ENCODE results near the gene NRXN3. TPM values are rescaled to one million over a fixed set of nuclear protein-coding genes. Genes with fewer than 3 reads are reported as not detected.

NRXN3 gene
- total RNA-seq, 1 experiment from 2014 or later = not detected

DNA sequence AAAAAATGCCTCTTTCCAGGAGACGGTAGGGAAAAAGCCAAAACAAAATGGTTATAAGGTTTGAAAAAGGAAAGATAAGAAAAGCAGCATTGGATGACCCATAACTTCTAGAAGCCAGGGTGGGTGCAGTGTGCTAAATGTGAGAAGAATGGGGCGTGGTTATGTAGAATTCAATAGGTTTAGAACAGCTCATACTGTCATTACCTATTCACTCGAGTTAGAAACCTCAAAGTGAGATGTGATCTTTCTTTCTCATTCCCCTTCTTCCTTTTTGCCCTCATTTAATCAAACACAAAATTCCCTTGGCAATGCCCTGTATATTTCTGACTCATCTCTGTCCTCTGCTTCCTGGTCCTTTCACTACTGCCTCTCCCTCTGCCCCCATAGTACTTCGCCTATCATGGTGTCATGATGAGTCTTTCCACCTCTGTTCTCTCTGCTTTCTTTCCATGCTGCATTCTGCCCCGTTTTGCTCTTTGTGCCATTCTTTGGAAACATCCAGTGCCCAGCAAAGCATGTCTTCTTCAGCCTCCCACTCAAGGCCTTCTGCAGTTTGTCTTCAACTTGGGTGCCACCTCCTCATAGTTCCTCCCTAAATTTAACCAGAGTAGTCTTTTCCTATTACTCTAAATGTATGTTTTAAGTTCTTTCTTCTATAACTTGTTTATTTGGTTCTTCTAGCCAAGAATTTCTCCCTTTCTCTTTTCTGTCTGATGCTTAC lies 496.3 kb downstream of the NRXN3 start:
- intact Hi-C loops (cut with micrococcal nuclease; ENCODE audit: unreplicated experiment) = no loop called here
- no TSS peak for BruUV-seq (replicated peaks)
- in situ Hi-C loops (cut with HindIII; ENCODE audit: low pct_unique_long_range_greater_than_20kb, low sequenced_read_pairs) = no loop called here
- TF ChIP-seq, protein P1, sequence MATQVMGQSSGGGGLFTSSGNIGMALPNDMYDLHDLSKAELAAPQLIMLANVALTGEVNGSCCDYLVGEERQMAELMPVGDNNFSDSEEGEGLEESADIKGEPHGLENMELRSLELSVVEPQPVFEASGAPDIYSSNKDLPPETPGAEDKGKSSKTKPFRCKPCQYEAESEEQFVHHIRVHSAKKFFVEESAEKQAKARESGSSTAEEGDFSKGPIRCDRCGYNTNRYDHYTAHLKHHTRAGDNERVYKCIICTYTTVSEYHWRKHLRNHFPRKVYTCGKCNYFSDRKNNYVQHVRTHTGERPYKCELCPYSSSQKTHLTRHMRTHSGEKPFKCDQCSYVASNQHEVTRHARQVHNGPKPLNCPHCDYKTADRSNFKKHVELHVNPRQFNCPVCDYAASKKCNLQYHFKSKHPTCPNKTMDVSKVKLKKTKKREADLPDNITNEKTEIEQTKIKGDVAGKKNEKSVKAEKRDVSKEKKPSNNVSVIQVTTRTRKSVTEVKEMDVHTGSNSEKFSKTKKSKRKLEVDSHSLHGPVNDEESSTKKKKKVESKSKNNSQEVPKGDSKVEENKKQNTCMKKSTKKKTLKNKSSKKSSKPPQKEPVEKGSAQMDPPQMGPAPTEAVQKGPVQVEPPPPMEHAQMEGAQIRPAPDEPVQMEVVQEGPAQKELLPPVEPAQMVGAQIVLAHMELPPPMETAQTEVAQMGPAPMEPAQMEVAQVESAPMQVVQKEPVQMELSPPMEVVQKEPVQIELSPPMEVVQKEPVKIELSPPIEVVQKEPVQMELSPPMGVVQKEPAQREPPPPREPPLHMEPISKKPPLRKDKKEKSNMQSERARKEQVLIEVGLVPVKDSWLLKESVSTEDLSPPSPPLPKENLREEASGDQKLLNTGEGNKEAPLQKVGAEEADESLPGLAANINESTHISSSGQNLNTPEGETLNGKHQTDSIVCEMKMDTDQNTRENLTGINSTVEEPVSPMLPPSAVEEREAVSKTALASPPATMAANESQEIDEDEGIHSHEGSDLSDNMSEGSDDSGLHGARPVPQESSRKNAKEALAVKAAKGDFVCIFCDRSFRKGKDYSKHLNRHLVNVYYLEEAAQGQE (IDR thresholded peaks at IDR 0.05; ENCODE audit: insufficient read depth in 1 of 2, low read depth in 2 of 2, low read length in 1 of 2) = no peak
- no peak for TF ChIP-seq POLR2AphosphoS5 (IDR thresholded peaks at IDR 0.05; ENCODE audit: low read depth, low read length)
- no peak for TF ChIP-seq SIN3A (IDR thresholded peaks at IDR 0.05; ENCODE audit: borderline replicate concordance, insufficient read depth, low read depth, low read length)
- TF ChIP-seq TCF7L2 (IDR thresholded peaks at IDR 0.05; ENCODE audit: low read depth, low read length) = no peak
- TF ChIP-seq, protein P2, sequence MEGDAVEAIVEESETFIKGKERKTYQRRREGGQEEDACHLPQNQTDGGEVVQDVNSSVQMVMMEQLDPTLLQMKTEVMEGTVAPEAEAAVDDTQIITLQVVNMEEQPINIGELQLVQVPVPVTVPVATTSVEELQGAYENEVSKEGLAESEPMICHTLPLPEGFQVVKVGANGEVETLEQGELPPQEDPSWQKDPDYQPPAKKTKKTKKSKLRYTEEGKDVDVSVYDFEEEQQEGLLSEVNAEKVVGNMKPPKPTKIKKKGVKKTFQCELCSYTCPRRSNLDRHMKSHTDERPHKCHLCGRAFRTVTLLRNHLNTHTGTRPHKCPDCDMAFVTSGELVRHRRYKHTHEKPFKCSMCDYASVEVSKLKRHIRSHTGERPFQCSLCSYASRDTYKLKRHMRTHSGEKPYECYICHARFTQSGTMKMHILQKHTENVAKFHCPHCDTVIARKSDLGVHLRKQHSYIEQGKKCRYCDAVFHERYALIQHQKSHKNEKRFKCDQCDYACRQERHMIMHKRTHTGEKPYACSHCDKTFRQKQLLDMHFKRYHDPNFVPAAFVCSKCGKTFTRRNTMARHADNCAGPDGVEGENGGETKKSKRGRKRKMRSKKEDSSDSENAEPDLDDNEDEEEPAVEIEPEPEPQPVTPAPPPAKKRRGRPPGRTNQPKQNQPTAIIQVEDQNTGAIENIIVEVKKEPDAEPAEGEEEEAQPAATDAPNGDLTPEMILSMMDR (IDR thresholded peaks at IDR 0.05) = no peak
- no peak for DNase-seq (ENCODE audit: low read depth, low spot score)
- Histone ChIP-seq H3K4me3 (ENCODE audit: low read depth in 2 of 2, low read length in 2 of 2) (no peak overlapping the region), H3K27me3 (ENCODE audit: control insufficient read depth, insufficient read depth, low read length) (no peaks in the 10 kb centered on the region), H3K9me3 (ENCODE audit: control insufficient read depth, insufficient read depth, low read depth, low read length) (no peaks in the 10 kb centered on the region), H3K27ac (ENCODE audit: low read length) (no peak overlapping the region), H3K36me3 (ENCODE audit: control insufficient read depth, insufficient read depth, low read length) (no peaks in the 10 kb centered on the region), H3K4me1 (ENCODE audit: control insufficient read depth, insufficient read depth, low read length) (no peaks in the 10 kb centered on the region)
- ChIA-PET CTCF (no interaction called here), POLR2A (no interaction called here)
- no peak for ATAC-seq

DNA sequence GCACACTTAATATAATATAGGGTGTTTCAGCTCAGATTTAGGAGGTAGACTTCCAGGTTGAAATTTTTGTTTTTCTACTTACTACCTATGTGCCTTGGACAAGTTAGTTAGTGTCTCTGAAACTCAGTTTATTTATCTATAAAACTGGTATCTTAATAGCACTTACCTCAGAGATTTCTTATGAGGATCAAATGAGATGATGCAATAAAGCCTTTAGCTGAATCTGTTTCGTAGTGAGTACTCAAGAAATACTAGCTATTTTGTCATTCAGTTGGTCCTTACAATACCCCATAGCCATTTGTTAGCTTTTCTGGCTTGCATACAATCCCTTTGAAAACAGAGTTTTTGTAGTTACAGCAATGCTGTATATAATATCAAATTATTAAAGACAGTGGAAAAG lies 497.0 kb downstream of the NRXN3 start:
- CTCF ChIA-PET = no interaction called here
- no peak for TF ChIP-seq POLR2AphosphoS5 (IDR thresholded peaks at IDR 0.05; ENCODE audit: low read depth, low read length)
- TF ChIP-seq SIN3A (IDR thresholded peaks at IDR 0.05; ENCODE audit: borderline replicate concordance, insufficient read depth, low read depth, low read length) = no peak
- TF ChIP-seq, protein P1 (IDR thresholded peaks at IDR 0.05; ENCODE audit: insufficient read depth in 1 of 2, low read depth in 2 of 2, low read length in 1 of 2) = no peak
- no peak for TF ChIP-seq TCF7L2 (IDR thresholded peaks at IDR 0.05; ENCODE audit: low read depth, low read length)
- TF ChIP-seq, protein P2 (IDR thresholded peaks at IDR 0.05) = no peak
- Histone ChIP-seq H3K27ac (ENCODE audit: low read length) (no peak overlapping the region), H3K27me3 (ENCODE audit: control insufficient read depth, insufficient read depth, low read length) (no peaks in the 10 kb centered on the region), H3K9me3 (ENCODE audit: control insufficient read depth, insufficient read depth, low read depth, low read length) (no peaks in the 10 kb centered on the region), H3K4me3 (ENCODE audit: low read depth in 2 of 2, low read length in 2 of 2) (no peak overlapping the region), H3K4me1 (ENCODE audit: control insufficient read depth, insufficient read depth, low read length) (no peaks in the 10 kb centered on the region), H3K36me3 (ENCODE audit: control insufficient read depth, insufficient read depth, low read length) (no peaks in the 10 kb centered on the region)
- intact Hi-C loops (cut with micrococcal nuclease; ENCODE audit: unreplicated experiment) = no loop called here
- in situ Hi-C loops (cut with HindIII; ENCODE audit: low pct_unique_long_range_greater_than_20kb, low sequenced_read_pairs) = no loop called here
- BruUV-seq (replicated peaks) = no TSS peak
- ATAC-seq (no peak), DNase-seq (ENCODE audit: low read depth, low spot score) (no peak)
- POLR2A ChIA-PET = no interaction called here

Data from Panc1 (cell line).